Body of pancreas (tissue), 4 donors: ENCODE data around the gene APLP2. TPM values are rescaled to one million over a fixed set of nuclear protein-coding genes. Genes with fewer than 3 reads are reported as not detected.

Experiments used
- ATAC-seq: fragments of 150-250 bp; one replicate; pipeline ENCODE4 v1.9.1; 2016
- DNase-seq, 4 donors: peaks; one replicate each; pipeline ENCODE4 v3.0.0-alpha.2; 2019
- H3K27ac ChIP-seq, 4 donors: fragments of 200-600 bp; sonication (generic); 1 replicate in 3 of 4; 2 replicates in 1 of 4; pipeline versions ENCODE4 v1.5.1 to v1.6.1; 2016 to 2019; ENCODE audit warnings: mild to moderate bottlenecking in 1 of 4, mixed read lengths in 1 of 4, moderate library complexity in 1 of 4
- H3K27me3 ChIP-seq, 2 donors: fragments of 200-600 bp; sonication (generic); one replicate each; pipeline ENCODE4 v1.6.0; 2016; ENCODE audit warnings: mild to moderate bottlenecking in 1 of 2
- H3K36me3 ChIP-seq, 2 donors: fragments of 200-600 bp; sonication (generic); replicated peaks in 1 of 2; 2 replicates each; pipeline ENCODE4 v1.5.1; 2016; ENCODE audit warnings: low read depth in 2 of 2; ENCODE audit not compliant: insufficient read depth in 1 of 2
- H3K4me1 ChIP-seq: fragments of 200-600 bp; sonication (generic); one replicate; pipeline ENCODE4 v1.6.0; 2016
- H3K4me3 ChIP-seq, 2 donors: fragments of 200-600 bp; sonication (generic); 1 replicate in 1 of 2; 2 replicates in 1 of 2; pipeline ENCODE4 v1.5.1; 2016 to 2019
- H3K9me3 ChIP-seq, 3 donors: fragments of 200-600 bp; sonication (generic); 1 replicate in 2 of 3; 2 replicates in 1 of 3; pipeline ENCODE4 v1.5.1; 2016
- POLR2A ChIP-seq, 3 donors: fragments of 450-650 bp; IDR thresholded peaks; one replicate each; pipeline ENCODE4 v1.6.1; 2016; ENCODE audit warnings: antibody characterized with exemption in 3 of 3, mild to moderate bottlenecking in 2 of 3
- WGBS, 2 donors: methylation state at CpG; one replicate each; pipeline ENCODE4 v1.1.5; 2017; 5-methylcytosine and 5-hydroxymethylcytosine counted together
- intact Hi-C: fragments of 100-400 bp; cut with DNase I; formaldehyde crosslinking; loops from one replicate; pipeline ENCODE4 v1.15.1; 2023
- total RNA-seq, 2 donors: library from RNA; depleted of rRNA; stranded (reverse); fragments of >200 nt; gene quantifications; one replicate each; pipeline ENCODE4 v1.1.0, GENCODE V29; 2016
- TF ChIP-seq, protein P1 (sequence below), 7 experiments: fragments of 450-650 bp in 4 of 7; fragments of 200-600 bp in 3 of 7; sonication (generic) in 3 of 7; IDR thresholded peaks; one replicate each; pipeline ENCODE4 v1.5.1; 2016 to 2019; ENCODE audit warnings: antibody characterized with exemption in 7 of 7

APLP2 gene
- total RNA-seq, 2 donors from 2014 or later, result 157 to 177 TPM

GRCh38 chr11:130066338-130066737, 3.4 kb upstream of the APLP2 start:
- no peak overlapping the region for H3K4me3 ChIP-seq
- 27 to 29% methylated on average over 5 of the region's 5 CpGs for WGBS, 2 donors
- no peaks in the 10 kb centered on the region for H3K36me3 ChIP-seq
- H3K9me3 ChIP-seq, result no peaks in the 10 kb centered on the region
- H3K27me3 ChIP-seq, result no peaks in the 10 kb centered on the region
- no peak overlapping the region for H3K27ac ChIP-seq
- intact Hi-C loops, result loop anchor here (10.0 kb wide), 1 partner anchor 62 kb away; the partner anchor contains the start of gene PRDM10
- peaks cover 15% of the 10 kb centered on the region for H3K4me1 ChIP-seq
- TF ChIP-seq, protein P1, sequence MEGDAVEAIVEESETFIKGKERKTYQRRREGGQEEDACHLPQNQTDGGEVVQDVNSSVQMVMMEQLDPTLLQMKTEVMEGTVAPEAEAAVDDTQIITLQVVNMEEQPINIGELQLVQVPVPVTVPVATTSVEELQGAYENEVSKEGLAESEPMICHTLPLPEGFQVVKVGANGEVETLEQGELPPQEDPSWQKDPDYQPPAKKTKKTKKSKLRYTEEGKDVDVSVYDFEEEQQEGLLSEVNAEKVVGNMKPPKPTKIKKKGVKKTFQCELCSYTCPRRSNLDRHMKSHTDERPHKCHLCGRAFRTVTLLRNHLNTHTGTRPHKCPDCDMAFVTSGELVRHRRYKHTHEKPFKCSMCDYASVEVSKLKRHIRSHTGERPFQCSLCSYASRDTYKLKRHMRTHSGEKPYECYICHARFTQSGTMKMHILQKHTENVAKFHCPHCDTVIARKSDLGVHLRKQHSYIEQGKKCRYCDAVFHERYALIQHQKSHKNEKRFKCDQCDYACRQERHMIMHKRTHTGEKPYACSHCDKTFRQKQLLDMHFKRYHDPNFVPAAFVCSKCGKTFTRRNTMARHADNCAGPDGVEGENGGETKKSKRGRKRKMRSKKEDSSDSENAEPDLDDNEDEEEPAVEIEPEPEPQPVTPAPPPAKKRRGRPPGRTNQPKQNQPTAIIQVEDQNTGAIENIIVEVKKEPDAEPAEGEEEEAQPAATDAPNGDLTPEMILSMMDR (IDR thresholded peaks at IDR 0.05), result no peak
- TF ChIP-seq POLR2A (IDR thresholded peaks at IDR 0.05), result no peak
- DNase-seq (no peak), ATAC-seq (no peak)

DNA sequence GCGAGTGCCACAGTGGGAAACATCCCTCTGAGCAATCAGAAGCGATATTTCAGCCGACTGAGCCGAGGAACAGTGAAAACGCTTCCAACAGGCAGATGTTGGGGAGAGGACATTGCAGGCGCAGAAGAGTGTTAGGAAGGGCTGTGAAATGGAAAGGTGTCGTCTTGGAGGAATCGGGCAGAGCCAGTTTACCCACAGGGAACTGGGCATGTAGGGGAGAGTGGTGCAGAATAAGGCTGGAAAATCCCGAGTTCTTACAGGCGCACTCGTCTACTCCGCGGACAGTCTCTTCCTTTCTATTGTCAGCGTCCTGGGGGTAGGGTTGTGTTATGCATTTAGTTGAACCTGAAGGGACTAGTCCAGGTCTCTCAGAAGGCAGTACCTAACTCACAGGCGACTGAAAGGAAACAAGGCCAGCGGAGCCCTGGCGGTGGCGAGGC, 1.1 kb upstream of the APLP2 start:
- Histone ChIP-seq H3K4me3 (peak overlapping the region; percentile 34 to 57), H3K27ac (peak overlapping the region; percentile 78 to 91 (median 88)), H3K36me3 (no peaks in the 10 kb centered on the region), H3K27me3 (no peaks in the 10 kb centered on the region), H3K4me1 (peaks cover 29% of the 10 kb centered on the region), H3K9me3 (no peaks in the 10 kb centered on the region)
- ATAC-seq (no peak), DNase-seq (no peak)
- 25 to 31% methylated on average over 16 to 18 of the region's 18 CpGs for WGBS, 2 donors
- intact Hi-C loops, result loop anchor here (10.0 kb wide), 1 partner anchor 64 kb away; the partner anchor contains the start of gene PRDM10
- TF ChIP-seq POLR2A (IDR thresholded peaks at IDR 0.05), result no peak
- TF ChIP-seq, protein P1 (IDR thresholded peaks at IDR 0.05), result peak in 1 of 7 experiments; percentile 8

- intact Hi-C loops, result loop anchor here (10.0 kb wide), 1 partner anchor 64 kb away; the partner anchor contains the start of gene PRDM10
- no peaks in the 10 kb centered on the region for H3K27me3 ChIP-seq
- WGBS, 2 donors, result 0% methylated on average over 14 to 53 of the region's 53 CpGs
- H3K4me3 ChIP-seq, result peak overlapping the region; percentile 34 to 57
- TF ChIP-seq, protein P1 (IDR thresholded peaks at IDR 0.05), result peak in 4 of 7 experiments; percentile 13 to 50 (median 42)
- TF ChIP-seq POLR2A (IDR thresholded peaks at IDR 0.05), result peak; percentile 23 to 43 (median 37)
- ATAC-seq, result peak; percentile 66
- peak overlapping the region; percentile 78 to 91 (median 88) for H3K27ac ChIP-seq
- peak in 3 of 4 donors; percentile 72 to 81 (median 73) for DNase-seq
- H3K36me3 ChIP-seq, result no peaks in the 10 kb centered on the region
- no peaks in the 10 kb centered on the region for H3K9me3 ChIP-seq
- peaks cover 29% of the 10 kb centered on the region for H3K4me1 ChIP-seq
Observed at GRCh38 chr11:130068986-130069658, 572 bp upstream of the APLP2 start.

DNA sequence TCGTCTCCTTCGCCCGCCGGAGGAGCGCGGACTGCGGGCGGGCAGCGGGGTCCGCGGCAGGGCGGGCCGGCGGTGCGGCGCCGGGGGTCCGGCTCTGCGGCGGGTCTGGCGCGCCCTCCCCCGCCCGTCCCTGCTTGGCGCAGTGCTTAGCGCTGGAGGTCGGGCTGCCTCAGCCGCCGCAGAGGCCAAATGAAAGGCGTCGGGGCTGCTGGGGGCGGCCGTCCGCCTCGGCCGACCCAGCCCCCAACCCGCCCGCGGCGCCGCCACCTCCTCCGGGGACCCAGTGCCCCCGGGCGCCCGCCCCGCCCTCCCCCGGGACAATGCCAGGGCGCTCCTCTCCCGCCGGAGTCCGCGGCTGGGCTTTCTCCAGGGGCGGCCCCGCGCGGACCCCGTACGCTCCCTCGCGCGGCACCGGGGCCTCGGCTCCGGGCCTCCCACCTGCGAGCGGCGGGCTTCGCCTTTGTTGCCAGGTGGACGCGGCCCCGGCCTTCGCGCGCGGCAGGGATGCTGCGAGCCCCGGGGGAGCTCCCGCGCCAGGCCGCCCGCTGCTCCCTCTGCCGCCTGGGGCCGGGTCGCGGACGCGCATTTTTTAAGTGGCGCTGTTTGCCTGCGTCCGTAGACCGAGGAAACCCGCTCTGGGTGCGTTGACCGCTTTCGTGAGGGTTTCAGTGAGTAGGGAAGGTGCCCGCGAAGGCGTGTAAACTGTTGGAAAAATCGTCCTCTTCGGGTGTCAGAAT, 583 bp downstream of the APLP2 start:
- intact Hi-C loops, result no loop called here
- no peaks in the 10 kb centered on the region for H3K9me3 ChIP-seq
- H3K27me3 ChIP-seq, result no peaks in the 10 kb centered on the region
- no peaks in the 10 kb centered on the region for H3K36me3 ChIP-seq
- DNase-seq, result peak; percentile 46 to 65 (median 51)
- H3K4me1 ChIP-seq, result peaks cover 29% of the 10 kb centered on the region
- peak overlapping the region; percentile 65 to 91 (median 87) for H3K27ac ChIP-seq
- WGBS, 2 donors, result 0 to 1% methylated on average over 21 to 41 of the region's 100 CpGs
- TF ChIP-seq, protein P1 (IDR thresholded peaks at IDR 0.05), result peak in 2 of 7 experiments; percentile 30 to 37
- peak in 2 of 3 donors; percentile 5 to 6 for TF ChIP-seq POLR2A (IDR thresholded peaks at IDR 0.05)
- ATAC-seq, result peak; percentile 18
- H3K4me3 ChIP-seq, result peak overlapping the region; percentile 27 to 59
